ENCODE results near the gene TSSK6.

Gene TSSK6

GRCh38 chr19:19513682-19514081 lies 1.7 kb downstream of the TSSK6 start:
- TF ChIP-seq CTCF (IDR thresholded peaks at IDR 0.05; ENCODE audit: control extremely low read depth, extremely low read depth, low read depth, missing control alignments), result no peak
- POLR2A ChIA-PET, result no interaction called here
- DNase-seq (ENCODE audit: extremely low spot score), result no peak
- CTCF ChIA-PET, result interaction anchor here (1.0 to 1.1 kb wide), 2 partner anchors 23 to 102 kb away, joined by 3 read pairs; no protein-coding TSS in a partner anchor

GRCh38 chr19:19510432-19510831 lies 4.9 kb downstream of the TSSK6 start:
- DNase-seq (ENCODE audit: extremely low spot score), result no peak
- POLR2A ChIA-PET, result no interaction called here

GRCh38 chr19:19508217-19508616 lies 7.1 kb downstream of the TSSK6 start:
- CTCF ChIA-PET, result interaction anchor here (1.1 to 1.5 kb wide), 2 partner anchors 46 to 142 kb away, joined by 3 read pairs; no protein-coding TSS in a partner anchor
- no peak for TF ChIP-seq CTCF (IDR thresholded peaks at IDR 0.05; ENCODE audit: control extremely low read depth, extremely low read depth, low read depth, missing control alignments)
- POLR2A ChIA-PET, result no interaction called here
- no peak for DNase-seq (ENCODE audit: extremely low spot score)

More at GRCh38 chr19:19510432-19510831, 4.9 kb downstream of the TSSK6 start:
- no peak for TF ChIP-seq CTCF (IDR thresholded peaks at IDR 0.05; ENCODE audit: control extremely low read depth, extremely low read depth, low read depth, missing control alignments)
- CTCF ChIA-PET, result interaction anchor here (1.3 to 2.5 kb wide), 3 partner anchors 19 to 22 kb away, joined by 4 to 13 read pairs (median 8); no protein-coding TSS in a partner anchor

- TF ChIP-seq CTCF (IDR thresholded peaks at IDR 0.05; ENCODE audit: control extremely low read depth, extremely low read depth, low read depth, missing control alignments), result no peak
- DNase-seq (ENCODE audit: extremely low spot score), result no peak
- CTCF ChIA-PET, result interaction anchor here (0.7 to 1.0 kb wide), 2 partner anchors 17 to 47 kb away, joined by 3 read pairs; no protein-coding TSS in a partner anchor
- POLR2A ChIA-PET, result interaction anchor here (0.7 kb wide), 1 partner anchor 74 kb away, joined by 3 read pairs; no protein-coding TSS in a partner anchor
Measured at GRCh38 chr19:19507354-19507753, 8.0 kb downstream of the TSSK6 start.

- POLR2A ChIA-PET, result no interaction called here
- no peak for DNase-seq (ENCODE audit: extremely low spot score)
- CTCF ChIA-PET, result interaction anchor here (1.0 kb wide), 1 partner anchor 48 kb away, joined by 3 read pairs; no protein-coding TSS in a partner anchor
- no peak for TF ChIP-seq CTCF (IDR thresholded peaks at IDR 0.05; ENCODE audit: control extremely low read depth, extremely low read depth, low read depth, missing control alignments)
Measured at GRCh38 chr19:19506592-19506991, 8.8 kb downstream of the TSSK6 start.

GRCh38 chr19:19505669-19506326 lies 9.6 kb downstream of the TSSK6 start:
- TF ChIP-seq CTCF (IDR thresholded peaks at IDR 0.05; ENCODE audit: control extremely low read depth, extremely low read depth, low read depth, missing control alignments), result no peak
- DNase-seq (ENCODE audit: extremely low spot score), result no peak
- ChIA-PET POLR2A (no interaction called here), CTCF (interaction anchor here (1.5 kb wide), 1 partner anchor 16 kb away, joined by 7 read pairs; no protein-coding TSS in a partner anchor)
